Measurements from ENCODE around the gene LRRC41. TPM values are rescaled to one million over a fixed set of nuclear protein-coding genes. Genes with fewer than 3 reads are reported as not detected.
"Not testable (repeated sequence)": the region's sequence is repeated elsewhere in the genome, so short reads cannot be mapped to it uniquely, and the experiment has no call there.

The LRRC41 gene, protein sequence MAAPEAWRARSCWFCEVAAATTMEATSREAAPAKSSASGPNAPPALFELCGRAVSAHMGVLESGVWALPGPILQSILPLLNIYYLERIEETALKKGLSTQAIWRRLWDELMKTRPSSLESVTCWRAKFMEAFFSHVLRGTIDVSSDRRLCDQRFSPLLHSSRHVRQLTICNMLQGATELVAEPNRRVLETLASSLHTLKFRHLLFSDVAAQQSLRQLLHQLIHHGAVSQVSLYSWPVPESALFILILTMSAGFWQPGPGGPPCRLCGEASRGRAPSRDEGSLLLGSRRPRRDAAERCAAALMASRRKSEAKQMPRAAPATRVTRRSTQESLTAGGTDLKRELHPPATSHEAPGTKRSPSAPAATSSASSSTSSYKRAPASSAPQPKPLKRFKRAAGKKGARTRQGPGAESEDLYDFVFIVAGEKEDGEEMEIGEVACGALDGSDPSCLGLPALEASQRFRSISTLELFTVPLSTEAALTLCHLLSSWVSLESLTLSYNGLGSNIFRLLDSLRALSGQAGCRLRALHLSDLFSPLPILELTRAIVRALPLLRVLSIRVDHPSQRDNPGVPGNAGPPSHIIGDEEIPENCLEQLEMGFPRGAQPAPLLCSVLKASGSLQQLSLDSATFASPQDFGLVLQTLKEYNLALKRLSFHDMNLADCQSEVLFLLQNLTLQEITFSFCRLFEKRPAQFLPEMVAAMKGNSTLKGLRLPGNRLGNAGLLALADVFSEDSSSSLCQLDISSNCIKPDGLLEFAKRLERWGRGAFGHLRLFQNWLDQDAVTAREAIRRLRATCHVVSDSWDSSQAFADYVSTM
- total RNA-seq: 10 to 100 TPM; 37.2 TPM

DNA sequence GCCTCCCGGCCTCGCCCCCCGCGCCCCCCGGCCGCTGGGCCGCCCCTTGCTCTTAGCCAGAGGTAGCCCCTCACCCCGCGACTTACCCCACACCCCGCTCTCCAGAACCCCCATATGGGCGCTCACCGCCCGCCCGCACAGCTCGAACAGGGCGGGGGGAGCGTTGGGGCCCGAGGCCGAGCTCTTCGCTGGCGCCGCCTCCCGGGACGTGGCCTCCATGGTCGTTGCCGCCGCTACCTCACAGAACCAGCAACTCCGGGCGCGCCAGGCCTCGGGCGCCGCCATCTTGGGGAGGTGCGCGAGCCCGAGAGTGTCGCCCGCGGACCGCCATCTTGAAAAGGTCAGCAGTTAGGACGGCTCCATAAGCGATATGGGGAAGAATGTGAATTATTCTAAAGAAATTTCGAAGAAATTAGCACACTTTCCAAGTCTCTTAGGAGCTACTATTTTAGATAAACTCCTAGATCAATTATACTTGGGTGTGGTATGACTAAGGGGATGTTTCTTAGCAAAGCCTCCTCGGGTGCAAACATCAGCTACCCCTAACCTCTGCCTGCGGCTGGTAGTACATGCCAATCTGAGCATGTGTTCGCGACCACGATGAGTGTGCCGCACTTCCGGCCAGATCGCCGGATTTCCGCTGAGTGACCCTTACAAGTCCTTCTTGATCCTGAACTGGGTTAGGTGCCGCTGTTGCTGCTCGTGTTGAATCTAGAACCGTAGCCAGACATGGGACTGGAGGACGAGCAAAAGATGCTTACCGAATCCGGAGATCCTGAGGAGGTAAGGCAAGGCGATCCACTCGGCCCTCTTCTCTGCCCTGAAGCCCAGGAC, at the start of gene LRRC41, which contains the start of gene UQCRH:
Gene LRRC41 (minus strand): TSS at position 579 of the 834 bp plus-strand sequence. CDS start 294 bp downstream, at position 285.
Gene UQCRH (plus strand): TSS at position 661 of the 834 bp plus-strand sequence. CDS start 69 bp downstream, at position 730.
- CTCF ChIA-PET: interaction anchor here (1.0 to 2.6 kb wide), 7 partner anchors 9 to 56 kb away, joined by 3 to 12 read pairs (median 4); partner anchors contain the start of gene NSUN4
- POLR2A ChIA-PET: interaction anchor here (0.5 to 2.9 kb wide), 6 partner anchors 21 to 88 kb away, joined by 3 to 12 read pairs (median 4); partner anchors contain the start of genes NSUN4 and RAD54L

DNA sequence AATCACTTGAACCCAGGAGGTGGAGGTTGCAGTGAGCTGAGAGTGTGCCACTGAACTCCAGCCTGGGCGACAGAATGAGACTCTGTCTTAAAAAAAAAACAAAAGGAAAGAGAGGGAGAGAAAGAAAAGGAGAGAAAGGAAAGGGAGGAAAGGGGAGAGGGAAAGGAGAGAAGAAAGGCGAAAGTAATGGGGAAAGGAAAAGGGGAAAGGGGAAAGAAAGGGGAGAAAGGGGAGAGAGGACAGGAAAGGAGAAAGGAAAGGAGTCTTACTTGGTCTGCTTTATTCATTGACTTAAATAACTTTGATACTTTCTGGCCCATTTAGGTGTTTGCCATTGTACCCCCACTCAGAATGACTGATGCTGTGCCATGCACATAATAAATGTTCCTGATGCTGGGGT, 48.9 kb upstream of the LRRC41 start:
- CTCF ChIA-PET: no interaction called here
- POLR2A ChIA-PET: no interaction called here

DNA sequence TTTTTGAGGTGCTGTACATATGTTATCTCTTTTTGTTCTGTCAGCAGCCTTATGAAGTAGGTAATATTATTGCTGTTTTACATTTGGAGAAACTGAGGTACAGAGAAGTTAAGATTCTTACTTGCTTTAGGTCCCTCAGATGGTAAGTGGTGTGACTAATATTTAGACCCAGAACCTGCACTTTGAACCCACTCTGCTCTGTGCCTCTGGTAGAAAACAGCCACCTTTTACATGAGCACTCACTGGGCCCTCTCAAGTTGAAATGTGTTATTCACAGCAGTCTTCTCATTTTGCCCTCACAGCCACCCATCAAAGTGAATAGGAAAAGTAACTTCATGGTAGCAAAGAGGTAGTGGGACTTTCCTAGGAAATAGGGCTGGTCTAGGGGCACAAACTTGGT, 41.9 kb upstream of the LRRC41 start:
- POLR2A ChIA-PET: no interaction called here
- CTCF ChIA-PET: interaction anchor here (0.8 kb wide), 1 partner anchor 41 kb away, joined by 3 read pairs; the partner anchor contains the start of genes LRRC41 and UQCRH

DNA sequence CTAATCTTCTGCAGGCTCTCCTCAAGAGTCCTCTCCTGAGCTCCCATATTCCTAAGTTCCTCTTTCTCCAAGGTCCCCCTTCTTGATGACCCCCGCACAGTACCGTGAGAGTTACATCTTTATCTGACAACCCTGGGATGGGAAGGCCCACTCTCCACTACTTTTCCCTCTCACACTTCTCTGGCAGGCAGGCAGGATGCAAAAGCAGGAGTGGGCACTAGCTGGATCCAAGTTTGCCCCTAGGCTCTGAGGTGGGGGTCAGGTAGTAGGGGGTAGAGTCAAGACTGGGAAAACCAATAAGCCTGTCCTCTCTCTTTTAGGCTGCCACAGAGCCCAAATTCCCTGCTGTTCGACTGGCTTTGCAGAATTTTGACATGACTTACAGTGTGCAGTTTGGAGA, 41.1 kb upstream of the LRRC41 start:
- ChIA-PET POLR2A (no interaction called here), CTCF (interaction anchor here (0.6 to 0.8 kb wide), 2 partner anchors 41 to 59 kb away, joined by 3 read pairs; partner anchors contain the start of genes LRRC41 and UQCRH)

DNA sequence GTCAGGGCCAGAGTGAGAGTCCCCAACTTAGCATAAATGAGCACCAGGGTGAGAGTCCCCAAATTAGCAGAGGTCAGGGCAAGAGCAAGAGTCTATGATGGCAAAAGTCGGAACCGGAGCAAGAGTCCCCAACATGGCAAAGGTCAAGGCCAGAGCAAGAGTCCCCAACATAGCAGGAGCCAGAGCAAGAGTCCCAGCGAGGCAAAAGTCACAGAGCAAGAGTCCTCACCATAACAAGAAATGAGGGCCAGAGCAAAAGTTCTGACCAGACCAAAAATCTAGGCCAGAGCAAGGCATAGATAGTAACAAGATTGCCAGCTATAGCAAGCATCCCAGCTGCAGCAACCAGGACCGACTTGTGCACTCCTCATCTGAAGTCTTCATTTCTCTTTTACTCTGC, 40.3 kb upstream of the LRRC41 start:
- POLR2A ChIA-PET: no interaction called here
- CTCF ChIA-PET: no interaction called here

DNA sequence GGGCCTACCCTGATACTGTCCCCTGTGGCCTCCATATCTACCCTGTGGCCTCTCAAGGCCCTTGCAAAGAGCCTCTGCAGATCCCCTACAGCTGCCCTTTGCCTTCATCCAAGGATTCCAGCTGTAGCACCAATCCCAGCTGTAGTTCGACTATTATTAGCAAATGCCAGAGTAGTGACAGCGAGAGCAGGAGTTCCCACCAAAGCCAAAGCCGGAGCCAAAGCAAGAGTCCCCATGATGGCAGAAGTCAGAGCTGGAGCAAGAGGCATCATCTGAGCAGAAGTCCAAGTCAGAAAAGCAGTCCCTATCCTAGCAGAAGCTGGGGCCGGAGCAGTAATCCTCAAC, 39.9 kb upstream of the LRRC41 start:
- POLR2A ChIA-PET: no interaction called here
- CTCF ChIA-PET: no interaction called here

DNA sequence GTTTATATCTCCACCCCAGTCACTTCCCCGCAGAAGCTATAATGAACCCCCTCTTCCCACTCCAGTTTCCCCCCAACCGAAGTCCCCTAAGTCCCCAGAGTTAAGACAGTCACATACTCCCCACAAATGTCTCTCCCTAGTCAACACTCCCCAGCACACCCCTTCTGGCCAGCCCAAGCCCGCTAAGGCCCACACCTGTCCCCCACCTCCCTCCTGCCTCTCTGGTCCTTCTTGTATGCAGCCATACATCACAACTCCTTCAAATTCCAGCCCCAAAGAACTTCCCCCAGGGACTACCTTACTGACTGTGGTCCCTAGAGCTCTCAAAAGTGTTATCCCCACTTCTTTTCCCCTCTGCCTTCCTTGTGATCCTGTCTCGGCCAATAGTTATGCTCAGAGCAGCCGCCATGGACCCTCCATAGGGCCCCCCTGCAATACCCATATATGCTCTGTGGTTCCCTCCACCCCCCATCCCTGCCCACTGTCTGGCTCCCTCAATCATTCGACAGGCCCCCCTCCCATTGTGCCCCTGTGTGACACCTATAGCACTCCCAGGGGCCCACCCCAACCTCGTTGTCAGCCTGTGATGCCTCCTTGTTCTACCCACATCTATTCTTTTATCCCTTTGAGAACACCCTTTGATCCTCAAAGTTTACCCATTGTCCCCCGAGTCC, 39.4 kb upstream of the LRRC41 start:
- ChIA-PET POLR2A (no interaction called here), CTCF (no interaction called here)

DNA sequence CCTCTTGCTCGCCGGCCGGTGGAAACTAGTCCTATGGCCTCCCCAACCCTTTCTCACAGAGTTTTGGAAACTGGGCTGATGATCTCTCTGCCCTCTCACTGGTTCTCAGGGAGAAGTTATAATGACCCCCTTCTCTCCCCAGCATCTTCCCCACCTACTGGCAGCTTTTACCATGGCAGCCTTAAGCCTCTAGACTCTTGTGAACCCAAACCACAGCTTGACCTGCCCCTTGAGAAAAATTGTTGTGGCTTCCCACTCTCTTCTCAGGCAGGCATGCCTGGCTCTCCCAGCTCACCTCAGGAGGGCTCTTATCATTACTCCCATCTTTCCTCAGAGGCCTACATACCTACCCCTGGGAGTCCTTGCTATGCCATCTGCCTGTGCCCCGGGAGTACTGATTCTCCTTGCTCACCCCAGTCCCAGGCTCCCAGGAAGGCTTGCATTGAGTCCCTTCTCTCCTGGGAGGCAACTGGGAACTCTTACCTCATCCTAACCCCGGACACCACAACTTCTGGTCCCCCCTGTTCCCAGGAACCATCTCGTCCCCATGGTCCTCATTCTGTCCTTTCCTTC, 38.8 kb upstream of the LRRC41 start:
- ChIA-PET POLR2A (no interaction called here), CTCF (no interaction called here)

DNA sequence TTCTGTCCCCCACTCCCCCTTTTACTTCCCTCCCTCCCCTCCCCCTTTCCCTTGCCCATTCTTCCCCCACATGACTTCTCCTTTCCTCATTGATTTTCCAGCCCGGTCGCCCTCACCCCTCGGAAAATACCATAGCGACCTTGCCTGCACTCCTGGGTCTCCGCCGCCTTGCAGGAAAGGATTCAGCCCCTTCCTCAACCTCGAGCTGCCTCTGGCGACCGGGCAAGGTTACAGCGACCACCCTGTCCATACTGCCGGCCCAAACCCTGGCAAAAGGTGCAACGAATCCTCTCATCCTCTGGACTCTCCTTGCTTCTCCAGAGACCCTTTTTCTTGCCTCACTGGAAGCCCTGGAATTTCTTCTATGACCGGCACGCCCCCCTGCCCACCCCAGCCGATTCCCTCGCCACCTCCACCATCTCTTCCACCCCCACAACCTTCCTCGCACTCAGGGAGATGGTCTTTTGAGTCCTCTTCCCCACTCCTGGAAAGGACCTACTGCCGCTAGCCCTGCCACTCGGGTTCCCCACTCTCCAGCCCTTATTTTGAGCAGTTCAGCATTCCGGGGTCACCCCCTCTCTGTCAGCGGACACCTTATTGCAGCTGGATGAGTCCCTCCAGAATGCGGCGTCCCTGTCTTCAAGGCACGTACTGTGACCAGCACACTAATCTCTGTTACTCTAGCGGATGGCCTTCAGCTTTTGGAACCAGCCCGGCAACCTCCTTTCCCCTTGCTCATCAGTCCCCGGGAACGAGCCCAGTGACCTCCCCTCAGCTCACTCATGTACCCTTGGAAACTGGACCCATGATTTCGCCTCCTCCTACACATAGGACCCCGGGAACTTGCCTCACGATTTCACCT, 38.0 kb upstream of the LRRC41 start:
- CTCF ChIA-PET: interaction anchor here (0.9 to 3.0 kb wide), 2 partner anchors 38 to 40 kb away, joined by 3 to 12 read pairs; partner anchors contain the start of genes LRRC41 and UQCRH
- POLR2A ChIA-PET: interaction anchor here (0.9 to 1.1 kb wide), 2 partner anchors 20 to 38 kb away, joined by 3 to 4 read pairs; partner anchors contain the start of genes LRRC41 and UQCRH

DNA sequence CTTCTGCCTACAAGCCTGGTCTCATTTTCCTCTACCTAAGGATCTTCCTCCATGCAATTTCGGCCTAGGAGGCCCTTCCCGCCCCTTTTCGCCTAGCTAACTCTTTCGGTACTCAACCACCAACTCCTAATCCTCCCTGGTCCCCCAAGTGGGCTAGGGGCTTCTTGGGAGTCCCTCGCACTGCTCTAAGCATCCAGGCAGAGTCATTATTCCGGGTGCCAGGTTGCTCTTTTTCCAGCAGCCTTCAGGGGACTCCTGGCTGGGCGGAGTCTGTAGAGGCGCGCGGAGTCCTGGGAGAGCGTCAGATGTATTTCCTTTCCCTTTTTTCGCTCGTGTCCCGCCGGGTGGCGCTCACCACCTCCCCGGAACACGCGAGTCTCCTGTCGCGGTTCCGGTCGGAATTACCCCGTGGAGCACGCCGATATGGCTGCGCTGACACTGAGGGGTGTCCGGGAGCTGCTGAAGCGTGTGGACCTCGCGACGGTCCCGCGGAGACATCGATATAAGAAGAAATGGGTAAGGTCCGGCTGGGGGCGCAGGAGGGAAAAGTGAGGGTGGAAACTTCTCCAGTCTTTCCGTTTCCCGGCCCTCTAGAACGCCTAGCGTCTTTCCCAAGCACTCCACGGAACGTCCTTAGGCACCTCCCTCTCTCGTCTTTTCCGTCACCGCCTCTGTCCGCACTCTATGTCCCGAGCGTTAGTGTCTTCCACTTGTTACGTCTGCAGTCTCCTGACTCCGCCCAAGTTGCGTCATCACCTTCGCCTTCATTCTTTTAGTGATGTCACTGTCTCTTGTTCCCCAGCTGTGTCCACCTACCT, 37.2 kb upstream of the LRRC41 start, which contains the start of gene NSUN4:
Gene NSUN4 (plus strand): TSS at position 404 of the 818 bp plus-strand sequence. CDS start 20 bp downstream, at position 424.
- POLR2A ChIA-PET: interaction anchor here (0.6 to 1.1 kb wide), 5 partner anchors 21 to 1326 kb away, joined by 3 to 12 read pairs (median 4); partner anchors contain the start of genes LRRC41 and UQCRH
- CTCF ChIA-PET: interaction anchor here (0.7 to 3.0 kb wide), 6 partner anchors 9 to 218 kb away, joined by 3 to 12 read pairs (median 4); partner anchors contain the start of genes LRRC41 and UQCRH

DNA sequence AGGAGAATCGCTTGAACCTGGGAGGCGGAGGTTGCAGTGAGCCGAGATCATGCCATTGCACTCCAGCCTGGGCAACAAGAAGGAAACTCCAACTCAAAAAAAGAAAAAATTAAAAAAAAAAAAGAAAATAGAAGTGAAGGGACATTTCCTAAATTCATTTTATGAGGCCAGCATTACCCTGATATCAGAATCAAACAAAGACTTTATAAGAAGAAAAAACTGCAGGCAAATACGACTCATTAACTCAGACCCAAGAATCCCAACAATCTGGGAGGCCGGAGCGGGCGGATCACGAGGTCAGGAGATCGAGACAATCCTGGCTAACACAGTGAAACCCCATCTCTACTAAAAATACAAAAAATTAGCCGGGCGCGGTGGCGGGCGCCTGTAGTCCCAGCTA, 34.0 kb upstream of the LRRC41 start:
- POLR2A ChIA-PET: interaction anchor here (0.6 kb wide), 1 partner anchor 34 kb away, joined by 3 read pairs; the partner anchor contains the start of genes LRRC41 and UQCRH
- CTCF ChIA-PET: interaction anchor here (1.2 kb wide), 1 partner anchor 135 kb away, joined by 5 read pairs; no protein-coding TSS in a partner anchor

DNA sequence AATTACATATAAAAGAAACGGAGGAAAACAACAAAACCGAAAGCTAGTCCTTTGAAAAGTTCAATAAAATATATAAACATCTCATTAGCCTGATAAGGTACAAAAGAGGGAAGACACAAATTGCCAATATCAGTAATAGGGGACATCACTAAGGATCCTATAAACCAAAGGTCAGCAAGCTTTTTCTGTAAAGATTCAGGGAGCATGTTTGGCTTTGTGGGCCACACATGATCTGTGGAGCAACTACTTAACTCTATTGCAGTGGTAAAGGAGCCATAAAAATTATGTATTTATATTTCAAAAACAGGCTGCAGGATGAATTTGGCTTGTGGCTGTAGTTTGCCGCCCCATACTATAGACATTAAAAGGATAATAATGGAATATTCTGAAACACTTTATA, 31.7 kb upstream of the LRRC41 start:
- POLR2A ChIA-PET: no interaction called here
- CTCF ChIA-PET: interaction anchor here (0.6 kb wide), 1 partner anchor 11 kb away, joined by 3 read pairs; no protein-coding TSS in a partner anchor

DNA sequence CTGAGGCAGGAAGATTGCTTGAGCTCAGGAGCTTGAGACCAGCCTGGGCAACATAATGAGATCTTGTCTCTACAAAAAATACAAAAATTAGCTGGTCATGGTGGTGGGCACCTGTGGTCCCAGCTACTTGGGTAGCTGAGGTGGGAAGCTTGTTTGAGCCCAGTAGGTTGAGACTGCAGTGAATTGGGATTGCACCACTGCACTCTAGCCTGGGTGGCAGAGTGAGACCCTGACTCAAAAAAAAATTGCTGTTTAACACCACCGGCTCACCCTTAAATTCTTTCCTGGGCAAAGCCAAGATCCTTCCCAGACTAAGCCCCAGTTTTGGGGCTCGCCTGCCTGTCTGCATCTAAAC, 30.6 kb upstream of the LRRC41 start:
- CTCF ChIA-PET: no interaction called here
- POLR2A ChIA-PET: no interaction called here

DNA sequence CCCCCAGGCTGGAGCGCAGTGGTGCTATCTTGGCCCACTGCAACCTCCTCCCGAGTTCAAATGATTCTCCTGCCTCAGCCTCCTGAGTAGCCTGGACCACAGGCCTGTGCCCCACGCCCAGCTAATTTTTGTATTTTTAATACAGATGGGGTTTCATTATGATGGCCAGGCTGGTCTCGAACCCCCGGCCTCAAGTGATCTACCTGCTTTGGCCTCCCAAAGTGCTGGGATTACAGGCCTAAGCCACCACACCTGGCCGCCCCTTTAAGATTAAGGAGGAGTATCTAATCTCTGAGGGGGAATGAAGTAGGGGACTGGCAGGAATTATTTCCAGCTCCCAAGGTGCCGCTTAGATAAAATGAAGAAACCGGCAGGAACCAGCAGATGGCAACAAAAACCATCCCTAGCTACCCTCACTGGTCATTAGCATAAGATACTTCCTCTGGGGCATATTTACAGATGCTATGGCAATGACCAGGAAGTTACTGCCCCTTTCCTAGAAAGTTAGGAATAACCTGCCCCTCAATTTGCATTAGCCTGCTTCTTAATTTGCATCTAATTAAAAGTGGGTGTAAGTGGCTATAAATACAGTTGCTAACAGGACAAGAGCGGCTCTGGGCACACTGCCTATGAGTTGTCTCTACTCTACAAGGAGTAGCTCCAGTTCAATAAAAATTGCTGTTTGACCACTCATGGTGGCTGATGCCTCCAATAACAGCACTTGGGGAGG, 30.0 kb upstream of the LRRC41 start:
- CTCF ChIA-PET: no interaction called here
- POLR2A ChIA-PET: no interaction called here

DNA sequence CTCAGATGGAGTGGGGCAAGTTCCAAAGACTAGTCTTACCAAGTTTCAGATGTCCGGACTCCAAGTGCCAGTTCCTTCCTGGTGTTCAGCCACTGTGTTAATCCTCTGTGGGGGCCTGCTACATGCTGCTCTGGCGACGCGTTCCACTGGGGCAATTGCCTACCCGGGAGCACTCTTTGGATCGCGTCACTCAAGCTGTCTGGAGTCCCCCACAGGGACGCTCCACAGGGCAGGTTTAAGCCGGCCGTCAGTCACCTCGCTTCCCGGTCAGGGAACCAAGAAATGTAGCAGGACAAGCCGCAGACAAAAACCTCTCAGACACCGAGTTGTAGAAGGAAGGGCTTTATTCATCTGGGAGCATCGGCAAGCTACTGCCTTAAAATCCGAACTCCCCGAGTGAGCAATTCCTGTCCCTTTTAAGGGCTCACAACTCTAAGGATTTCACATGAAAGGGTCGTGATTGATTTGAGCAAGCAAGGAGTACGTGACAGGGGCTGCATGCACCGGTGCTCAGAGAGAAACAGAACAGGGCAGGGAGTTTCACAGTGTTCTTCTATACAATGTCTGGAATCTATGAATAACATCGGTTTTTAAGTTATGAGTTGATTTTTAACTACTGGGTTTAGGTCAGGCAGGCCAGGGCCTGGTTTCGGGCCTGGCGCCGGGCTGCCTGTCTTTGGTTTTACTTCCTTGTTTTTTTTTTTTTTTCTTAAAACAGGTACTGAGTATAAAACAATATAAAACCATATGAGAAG, 28.5 kb upstream of the LRRC41 start:
- CTCF ChIA-PET: interaction anchor here (0.6 kb wide), 1 partner anchor 232 kb away, joined by 3 read pairs; no protein-coding TSS in a partner anchor
- POLR2A ChIA-PET: not testable (repeated sequence)

All from activated CD8-positive, alpha-beta memory T cell treated with anti-CD3 and anti-CD28 coated beads for 36 hours (primary cell).